AG09319 (cell line): ENCODE data around the gene ILK.

Experiments used
- DNase-seq: peaks from one replicate; pipeline ENCODE4 v3.0.0-alpha.2; 2010; ENCODE audit warnings: low read depth; ENCODE audit errors: extremely low read depth
- TF ChIP-seq, protein P1 (sequence below): IDR thresholded peaks from 2 replicates; pipeline ENCODE4 v1.5.1; 2011; ENCODE audit warnings: low read depth, mild to moderate bottlenecking, inconsistent platforms, low read length, moderate library complexity

The ILK gene

DNA sequence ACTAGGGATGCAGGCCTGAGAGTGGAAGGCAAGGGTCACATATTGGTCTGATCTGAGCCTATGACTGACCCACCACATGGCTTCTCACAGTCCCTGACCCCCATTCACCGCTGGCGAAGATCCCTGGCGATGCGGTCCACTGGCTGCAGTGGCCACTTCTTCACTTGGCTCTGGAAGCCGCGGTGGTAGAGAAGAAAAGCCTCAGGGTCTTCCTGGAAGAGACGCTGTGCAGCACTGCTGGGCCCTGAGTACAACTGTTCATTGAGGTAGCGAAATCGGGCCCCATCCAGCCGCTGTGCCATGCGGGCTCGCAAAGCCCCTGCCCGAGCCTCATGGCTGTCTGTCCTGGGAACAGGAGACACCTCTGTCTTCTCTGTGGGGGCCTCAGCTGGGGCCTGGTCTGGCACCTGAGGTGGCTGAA lies 2.5 kb upstream of the ILK start:
- TF ChIP-seq, protein P1, sequence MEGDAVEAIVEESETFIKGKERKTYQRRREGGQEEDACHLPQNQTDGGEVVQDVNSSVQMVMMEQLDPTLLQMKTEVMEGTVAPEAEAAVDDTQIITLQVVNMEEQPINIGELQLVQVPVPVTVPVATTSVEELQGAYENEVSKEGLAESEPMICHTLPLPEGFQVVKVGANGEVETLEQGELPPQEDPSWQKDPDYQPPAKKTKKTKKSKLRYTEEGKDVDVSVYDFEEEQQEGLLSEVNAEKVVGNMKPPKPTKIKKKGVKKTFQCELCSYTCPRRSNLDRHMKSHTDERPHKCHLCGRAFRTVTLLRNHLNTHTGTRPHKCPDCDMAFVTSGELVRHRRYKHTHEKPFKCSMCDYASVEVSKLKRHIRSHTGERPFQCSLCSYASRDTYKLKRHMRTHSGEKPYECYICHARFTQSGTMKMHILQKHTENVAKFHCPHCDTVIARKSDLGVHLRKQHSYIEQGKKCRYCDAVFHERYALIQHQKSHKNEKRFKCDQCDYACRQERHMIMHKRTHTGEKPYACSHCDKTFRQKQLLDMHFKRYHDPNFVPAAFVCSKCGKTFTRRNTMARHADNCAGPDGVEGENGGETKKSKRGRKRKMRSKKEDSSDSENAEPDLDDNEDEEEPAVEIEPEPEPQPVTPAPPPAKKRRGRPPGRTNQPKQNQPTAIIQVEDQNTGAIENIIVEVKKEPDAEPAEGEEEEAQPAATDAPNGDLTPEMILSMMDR: no peak

GRCh38 chr11:6602096-6602940 lies 1.3 kb upstream of the ILK start:
- TF ChIP-seq, protein P1: no peak
- DNase-seq: no peak

More for the DNA sequence above, 2.5 kb upstream of the ILK start:
- DNase-seq: no peak

GRCh38 chr11:6604081-6604626 lies 580 bp downstream of the ILK start:
- peak; percentile 36 for DNase-seq
- TF ChIP-seq, protein P1: peak; percentile 36

DNA sequence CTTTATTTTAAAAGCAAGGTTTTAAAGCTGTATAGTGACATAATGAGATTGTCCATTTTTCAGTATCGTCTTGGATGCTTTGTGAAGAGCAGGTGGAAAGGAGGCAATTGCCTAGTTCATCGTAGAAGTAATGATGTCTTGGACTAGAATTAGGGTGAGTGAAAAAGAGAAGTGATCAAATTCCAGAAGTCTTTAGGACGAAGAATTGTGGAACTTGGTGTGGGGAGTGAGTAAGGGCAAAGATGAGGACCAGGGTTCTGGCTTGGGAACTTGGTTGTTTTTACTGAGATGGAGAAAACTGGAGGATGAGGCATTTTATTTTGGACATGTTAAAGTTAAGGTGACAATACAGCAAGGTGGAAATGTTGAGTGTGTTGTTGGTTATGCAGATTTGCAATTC lies 1.2 kb downstream of the ILK start:
- TF ChIP-seq, protein P1: no peak
- no peak for DNase-seq

GRCh38 chr11:6606471-6607189 lies 3.1 kb downstream of the ILK start:
- TF ChIP-seq, protein P1: no peak
- DNase-seq: peak; percentile 81

DNA sequence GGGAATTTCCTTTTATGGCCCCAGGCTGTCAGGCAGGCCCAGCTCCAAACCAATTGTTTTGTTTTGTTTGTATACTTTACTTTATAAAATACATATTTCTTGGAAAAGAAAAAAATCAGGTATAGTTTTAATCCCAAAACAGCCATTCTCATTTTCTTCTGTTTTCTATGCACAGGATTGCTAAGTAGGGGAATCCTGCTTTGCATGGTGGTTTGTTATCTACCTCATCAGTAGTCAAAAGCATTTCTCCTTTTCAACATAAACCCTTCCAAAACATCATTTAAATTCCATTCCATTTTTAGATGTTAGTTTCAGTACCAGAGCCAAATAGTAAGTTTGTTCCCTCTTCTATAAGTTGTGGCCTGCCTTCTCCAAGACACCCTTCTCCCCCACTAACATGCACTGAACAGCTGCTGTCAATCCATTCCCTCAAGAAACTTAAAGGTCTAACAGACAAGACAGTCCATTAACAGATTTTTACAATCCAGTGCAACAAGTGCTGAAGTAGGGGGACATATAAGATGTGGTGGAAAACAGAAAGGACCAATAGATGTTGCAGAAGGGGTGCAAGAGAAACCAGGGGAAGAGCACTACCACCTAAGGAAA lies 3.7 kb downstream of the ILK start:
- TF ChIP-seq, protein P1: no peak
- DNase-seq: no peak
